ENCODE measurements around the gene COL6A2. TPM values are rescaled to one million over a fixed set of nuclear protein-coding genes. Genes with fewer than 3 reads are reported as not detected.

Gene COL6A2
- total and polyA plus RNA-seq, 2 of the 4 experiments (the other 2 are of a cell fraction): 208 to 1,065 TPM

DNA sequence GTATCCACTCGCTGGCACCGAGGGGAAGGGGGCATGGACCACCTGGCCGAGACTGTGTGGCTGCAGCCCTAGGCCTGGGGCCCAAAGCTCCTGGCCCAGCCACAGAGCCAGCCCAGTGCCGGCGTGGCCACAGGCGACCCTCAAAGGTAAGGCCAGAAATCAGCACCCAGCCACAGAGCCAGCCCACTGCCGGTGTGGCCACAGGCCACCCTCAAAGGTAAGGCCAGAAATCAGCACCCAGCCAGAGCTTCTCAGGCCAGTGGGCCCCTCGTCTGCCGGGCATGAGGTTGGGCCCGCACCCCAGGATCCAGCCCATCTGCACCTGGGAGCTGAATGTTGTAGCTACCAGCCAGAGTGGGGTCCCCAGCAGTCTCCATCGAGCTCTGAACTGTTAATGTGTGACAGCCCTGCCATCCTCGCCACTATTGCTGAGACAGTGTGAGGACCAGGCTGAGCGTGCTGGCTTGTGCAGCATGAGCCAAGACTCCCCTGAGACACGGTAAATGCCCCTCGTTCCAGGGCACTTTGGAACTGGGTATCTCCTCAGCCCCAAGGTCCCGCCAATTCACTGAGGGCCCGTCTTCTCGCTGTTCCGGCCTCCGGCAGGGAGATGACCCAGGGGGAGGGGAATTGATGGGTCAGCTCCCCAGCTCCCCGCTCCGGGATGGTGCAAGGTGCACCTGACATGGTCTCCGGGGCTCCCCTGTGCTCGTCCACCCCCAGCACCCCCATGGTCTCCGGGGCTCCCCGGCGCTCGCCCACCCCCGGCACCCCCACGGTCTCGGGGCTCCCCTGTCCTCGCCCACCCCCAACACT is 62.1 kb downstream of the COL6A2 start (continued):
- no peak for TF ChIP-seq RFX5 (IDR thresholded peaks at IDR 0.05; ENCODE audit: low read depth, low read length)

GRCh38 chr21:46160657-46160906 is 62.7 kb downstream of the COL6A2 start:
- Histone ChIP-seq H3K9me1 (ENCODE audit: insufficient read depth, low read length) (0 out of 2 replicates have a peak, but pooled peaks cover 3% of the 10 kb centered on the region), H3K23ac (ENCODE audit: low read depth, low read length) (no peak overlapping the region), H3K36me3 (ENCODE audit: control insufficient read depth, insufficient read depth, low read length) (peaks cover 5% of the 10 kb centered on the region), H3K9me3 (ENCODE audit: control insufficient read depth, insufficient read depth, low read length) (peaks cover 2% of the 10 kb centered on the region; the same call in 1 of the 2 replicates), H3K27me3 (ENCODE audit: control insufficient read depth, insufficient read depth, low read length) (no peaks in the 10 kb centered on the region), H2BK20ac (ENCODE audit: low read depth, low read length) (no peak overlapping the region), H4K20me1 (ENCODE audit: insufficient read depth, low read length) (no peaks in the 10 kb centered on the region), H3K14ac (replicated peaks; ENCODE audit: low read depth, low read length) (no peak overlapping the region), H4K5ac (ENCODE audit: low read depth, low read length) (no peak overlapping the region), H3K9ac (ENCODE audit: low read depth, low read length) (no peak overlapping the region), H3K27ac (ENCODE audit: insufficient read depth, low read length) (no peak overlapping the region), H2BK15ac (ENCODE audit: low read depth, low read length) (no peak overlapping the region), H4K91ac (ENCODE audit: insufficient read depth, low read depth, low read length) (no peak overlapping the region), H3K79me1 (ENCODE audit: low read depth in 1 of 2, low read length in 2 of 2) (no peaks in the 10 kb centered on the region), H3K4ac (ENCODE audit: low read depth, low read length) (no peak overlapping the region), H3K4me1 (ENCODE audit: control insufficient read depth, insufficient read depth, low read length) (no peaks in the 10 kb centered on the region), H2BK5ac (ENCODE audit: low read depth, low read length, poor library complexity, severe bottlenecking) (no peak overlapping the region), H3K4me3 (ENCODE audit: insufficient read depth, low read depth, low read length) (no peak overlapping the region), H2BK120ac (ENCODE audit: low read depth, low read length) (no peak overlapping the region), H3K4me2 (ENCODE audit: low read depth, low read length) (no peak overlapping the region), H4K8ac (ENCODE audit: low read depth in 2 of 2, low read length in 2 of 2) (no peak overlapping the region), H2AK9ac (replicated peaks; ENCODE audit: low read depth, low read length, poor library complexity) (no peak overlapping the region), H3K18ac (ENCODE audit: low read depth, low read length) (no peak overlapping the region), H2AFZ (replicated peaks; ENCODE audit: low read length, poor library complexity) (no peak overlapping the region), H3K56ac (ENCODE audit: extremely low read depth, insufficient read depth, low read length) (no peak overlapping the region), H2AK5ac (ENCODE audit: low read depth, low read length) (no peak overlapping the region)
- no peak for ATAC-seq (ENCODE audit: low read depth)
- CTCF ChIA-PET: no interaction called here
- in situ Hi-C loops (cut with MboI; ENCODE audit: low sequenced_read_pairs) (no loop called here), intact Hi-C loops (cut with micrococcal nuclease) (no loop called here), dilution Hi-C loops (cut with HindIII; ENCODE audit: low sequenced_read_pairs, unreplicated experiment) (no loop called here)
- BruUV-seq (replicated peaks): no TSS peak
- no peak for DNase-seq
- no CpG with 5 or more reads among the region's 22 CpGs for WGBS, 2 experiments (ENCODE audit: extremely low coverage in 2 of 2, insufficient read length in 1 of 2)
- POLR2A ChIA-PET (ENCODE audit: unreplicated experiment): no interaction called here
- TF ChIP-seq, protein P1, sequence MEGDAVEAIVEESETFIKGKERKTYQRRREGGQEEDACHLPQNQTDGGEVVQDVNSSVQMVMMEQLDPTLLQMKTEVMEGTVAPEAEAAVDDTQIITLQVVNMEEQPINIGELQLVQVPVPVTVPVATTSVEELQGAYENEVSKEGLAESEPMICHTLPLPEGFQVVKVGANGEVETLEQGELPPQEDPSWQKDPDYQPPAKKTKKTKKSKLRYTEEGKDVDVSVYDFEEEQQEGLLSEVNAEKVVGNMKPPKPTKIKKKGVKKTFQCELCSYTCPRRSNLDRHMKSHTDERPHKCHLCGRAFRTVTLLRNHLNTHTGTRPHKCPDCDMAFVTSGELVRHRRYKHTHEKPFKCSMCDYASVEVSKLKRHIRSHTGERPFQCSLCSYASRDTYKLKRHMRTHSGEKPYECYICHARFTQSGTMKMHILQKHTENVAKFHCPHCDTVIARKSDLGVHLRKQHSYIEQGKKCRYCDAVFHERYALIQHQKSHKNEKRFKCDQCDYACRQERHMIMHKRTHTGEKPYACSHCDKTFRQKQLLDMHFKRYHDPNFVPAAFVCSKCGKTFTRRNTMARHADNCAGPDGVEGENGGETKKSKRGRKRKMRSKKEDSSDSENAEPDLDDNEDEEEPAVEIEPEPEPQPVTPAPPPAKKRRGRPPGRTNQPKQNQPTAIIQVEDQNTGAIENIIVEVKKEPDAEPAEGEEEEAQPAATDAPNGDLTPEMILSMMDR (conservative IDR thresholded peaks at IDR 0.05; ENCODE audit: low read depth, low read length): no peak
- TF ChIP-seq MAZ (IDR thresholded peaks at IDR 0.05; ENCODE audit: borderline replicate concordance, low read depth, low read length) (no peak), NFE2L2 (IDR thresholded peaks at IDR 0.05; ENCODE audit: low read depth, low read length) (no peak), FOS (IDR thresholded peaks at IDR 0.05; ENCODE audit: low read depth, low read length) (no peak), MXI1 (IDR thresholded peaks at IDR 0.05; ENCODE audit: borderline replicate concordance, low read depth, low read length) (no peak), RFX5 (IDR thresholded peaks at IDR 0.05; ENCODE audit: low read depth, low read length) (no peak), CHD1 (IDR thresholded peaks at IDR 0.05; ENCODE audit: low read depth, low read length) (no peak)
- TF ChIP-seq, protein P2, sequence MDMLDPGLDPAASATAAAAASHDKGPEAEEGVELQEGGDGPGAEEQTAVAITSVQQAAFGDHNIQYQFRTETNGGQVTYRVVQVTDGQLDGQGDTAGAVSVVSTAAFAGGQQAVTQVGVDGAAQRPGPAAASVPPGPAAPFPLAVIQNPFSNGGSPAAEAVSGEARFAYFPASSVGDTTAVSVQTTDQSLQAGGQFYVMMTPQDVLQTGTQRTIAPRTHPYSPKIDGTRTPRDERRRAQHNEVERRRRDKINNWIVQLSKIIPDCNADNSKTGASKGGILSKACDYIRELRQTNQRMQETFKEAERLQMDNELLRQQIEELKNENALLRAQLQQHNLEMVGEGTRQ (IDR thresholded peaks at IDR 0.05; ENCODE audit: low read depth, low read length): no peak
- TF ChIP-seq, protein P3, sequence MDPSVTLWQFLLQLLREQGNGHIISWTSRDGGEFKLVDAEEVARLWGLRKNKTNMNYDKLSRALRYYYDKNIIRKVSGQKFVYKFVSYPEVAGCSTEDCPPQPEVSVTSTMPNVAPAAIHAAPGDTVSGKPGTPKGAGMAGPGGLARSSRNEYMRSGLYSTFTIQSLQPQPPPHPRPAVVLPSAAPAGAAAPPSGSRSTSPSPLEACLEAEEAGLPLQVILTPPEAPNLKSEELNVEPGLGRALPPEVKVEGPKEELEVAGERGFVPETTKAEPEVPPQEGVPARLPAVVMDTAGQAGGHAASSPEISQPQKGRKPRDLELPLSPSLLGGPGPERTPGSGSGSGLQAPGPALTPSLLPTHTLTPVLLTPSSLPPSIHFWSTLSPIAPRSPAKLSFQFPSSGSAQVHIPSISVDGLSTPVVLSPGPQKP (IDR thresholded peaks at IDR 0.05; ENCODE audit: borderline replicate concordance, low read depth, low read length): no peak
